K562 (cell line): ENCODE measurements around the gene ADAP1. TPM values are rescaled to one million over a fixed set of nuclear protein-coding genes. Genes with fewer than 3 reads are reported as not detected.
A peak's percentile ranks its signal among the peaks of the same experiment; 100 is the strongest.

Source experiments
- ARNT ChIP-seq, 2 experiments: fragments of 450-650 bp; IDR thresholded peaks; 2 replicates each; pipeline ENCODE4 v1.6.1; 2016; ENCODE audit warnings: mild to moderate bottlenecking in 1 of 2
- DIDO1 ChIP-seq: fragments of 450-650 bp; IDR thresholded peaks from 2 replicates; pipeline ENCODE4 v1.6.1; 2016; ENCODE audit warnings: low read depth, missing biosample characterization, missing genetic modification characterization
- DNMT1 ChIP-seq: fragments of 450-650 bp; IDR thresholded peaks from 2 replicates; pipeline ENCODE4 v1.6.1; 2016; ENCODE audit warnings: antibody characterized with exemption, mild to moderate bottlenecking
- ERF ChIP-seq: fragments of 450-650 bp; formaldehyde crosslinking; IDR thresholded peaks from 2 replicates; pipeline ENCODE4 v1.4.0; 2020; ENCODE audit warnings: mild to moderate bottlenecking, mixed read lengths
- NCOA4 ChIP-seq: fragments of 450-650 bp; IDR thresholded peaks from 2 replicates; pipeline ENCODE4 v1.6.1; 2018; ENCODE audit warnings: mild to moderate bottlenecking; ENCODE audit not compliant: partially characterized antibody
- SP2 ChIP-seq: IDR thresholded peaks from 2 replicates; pipeline ENCODE4 v1.6.1; 2011; ENCODE audit warnings: mild to moderate bottlenecking, low read depth, low read length, moderate library complexity; ENCODE audit not compliant: poor library complexity, severe bottlenecking; ENCODE audit errors: extremely low read depth
- ZFP1 ChIP-seq: fragments of 450-650 bp; formaldehyde crosslinking; IDR thresholded peaks from 2 replicates; pipeline ENCODE4 v1.4.0; 2020; ENCODE audit warnings: mild to moderate bottlenecking, mixed read lengths
- ZNF121 ChIP-seq: sonication (generic); formaldehyde crosslinking; conservative IDR thresholded peaks from 2 replicates; pipeline ENCODE4 v1.8.0; 2022; ENCODE audit warnings: missing genetic modification reagents
- polyA plus RNA-seq, 8 experiments: library from polyadenylated mRNA; depleted of rRNA in 4 of 8; stranded (reverse) in 5 of 8; unstranded in 3 of 8; fragments of >200 nt; fragmentation: Nextera tagmentation in 2 of 8; fragmentation: Illumina TruSeq in 1 of 8; extraction: Ambion mirVana in 2 of 8; extraction: Trizol in 1 of 8; gene quantifications; 2 replicates each; pipeline versions ENCODE4 v1.2.1 to v1.2.3, GENCODE V29; 2011 to 2014; ENCODE audit warnings: inconsistent platforms in 1 of 8, missing spikeins in 1 of 8
- total RNA-seq, 7 experiments: library from RNA; depleted of rRNA in 6 of 7; stranded (reverse); fragments of >200 nt in 6 of 7; fragmentation: Illumina TruSeq in 2 of 7; extraction: Trizol in 2 of 7; gene quantifications; 2 replicates each; pipeline versions ENCODE4 v1.2.1 to v1.2.3, GENCODE V29; 2011 to 2021; ENCODE audit warnings: low replicate concordance in 1 of 7
- TF ChIP-seq, protein P1 (sequence below), 2 experiments: fragments of 450-650 bp; formaldehyde crosslinking in 1 of 2; IDR thresholded peaks; 2 replicates each; pipeline versions ENCODE4 v1.4.0 to v1.6.1; 2014 to 2020; ENCODE audit warnings: mild to moderate bottlenecking in 2 of 2, borderline replicate concordance in 1 of 2, low read depth in 1 of 2
- TF ChIP-seq, protein P2 (sequence below): fragments of 450-650 bp; IDR thresholded peaks from 2 replicates; pipeline ENCODE4 v1.6.1; 2017; ENCODE audit warnings: mild to moderate bottlenecking, moderate library complexity
- TF ChIP-seq, protein P3 (sequence below): IDR thresholded peaks from 3 replicates; pipeline ENCODE4 v1.6.1; 2011; ENCODE audit warnings: borderline replicate concordance, mild to moderate bottlenecking, moderate library complexity; ENCODE audit not compliant: insufficient read length; ENCODE audit errors: extremely low read depth
- TF ChIP-seq, protein P4 (sequence below): IDR thresholded peaks from 2 replicates; pipeline ENCODE4 v1.6.1; 2014; ENCODE audit warnings: antibody characterized with exemption

Gene ADAP1
- total and polyA plus RNA-seq, 9 of the 15 experiments (the other 6 are each of a cell fraction or from before 2014, with no cell fraction given) = 0.27 to 1.4 (median 0.52) TPM; not detected in 3

DNA sequence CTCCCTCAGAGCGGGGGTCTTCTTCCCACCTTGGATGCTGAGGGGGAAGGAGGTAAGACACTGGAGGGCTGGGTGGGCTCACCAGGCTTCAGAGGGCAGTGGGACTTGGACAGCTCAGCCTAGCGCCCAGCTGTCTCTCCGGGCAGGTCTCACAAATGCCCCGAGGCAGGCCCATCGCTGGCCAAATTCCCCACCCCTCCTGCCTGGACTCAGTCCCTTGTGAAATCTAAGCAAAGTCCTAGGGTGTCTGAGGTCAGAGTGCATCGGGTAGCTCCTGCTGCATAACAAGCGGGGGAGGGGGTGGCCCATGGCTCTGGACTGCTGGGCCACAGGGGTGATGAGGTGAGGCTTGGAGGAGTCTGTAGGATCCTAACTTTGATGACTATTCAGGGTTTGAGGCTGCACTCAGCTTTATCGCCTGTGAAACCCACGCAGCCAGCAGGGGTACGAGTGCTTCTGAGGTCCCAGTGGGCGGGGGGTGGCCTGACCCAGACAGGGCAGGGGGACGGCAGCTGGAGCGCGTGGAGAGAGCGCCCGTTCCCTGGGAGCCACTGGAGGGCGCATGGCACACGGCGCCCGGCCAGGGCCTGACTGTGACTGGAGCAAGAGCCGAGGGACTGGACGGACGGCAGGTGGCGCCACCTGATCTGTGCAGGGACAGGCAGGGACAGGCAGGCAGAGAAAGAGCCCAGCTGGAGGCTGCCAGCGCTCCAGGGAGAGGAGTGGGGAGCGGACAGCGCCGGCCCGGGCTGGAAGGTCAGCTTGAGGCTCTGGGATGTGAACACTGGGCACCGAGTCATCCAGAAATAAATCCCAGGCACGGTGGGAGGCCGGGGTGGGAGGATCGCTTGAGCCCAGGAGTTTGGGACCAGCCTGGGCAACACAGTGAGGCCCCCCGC is 38.5 kb upstream of the ADAP1 start (continued):
- TF ChIP-seq, protein P1, sequence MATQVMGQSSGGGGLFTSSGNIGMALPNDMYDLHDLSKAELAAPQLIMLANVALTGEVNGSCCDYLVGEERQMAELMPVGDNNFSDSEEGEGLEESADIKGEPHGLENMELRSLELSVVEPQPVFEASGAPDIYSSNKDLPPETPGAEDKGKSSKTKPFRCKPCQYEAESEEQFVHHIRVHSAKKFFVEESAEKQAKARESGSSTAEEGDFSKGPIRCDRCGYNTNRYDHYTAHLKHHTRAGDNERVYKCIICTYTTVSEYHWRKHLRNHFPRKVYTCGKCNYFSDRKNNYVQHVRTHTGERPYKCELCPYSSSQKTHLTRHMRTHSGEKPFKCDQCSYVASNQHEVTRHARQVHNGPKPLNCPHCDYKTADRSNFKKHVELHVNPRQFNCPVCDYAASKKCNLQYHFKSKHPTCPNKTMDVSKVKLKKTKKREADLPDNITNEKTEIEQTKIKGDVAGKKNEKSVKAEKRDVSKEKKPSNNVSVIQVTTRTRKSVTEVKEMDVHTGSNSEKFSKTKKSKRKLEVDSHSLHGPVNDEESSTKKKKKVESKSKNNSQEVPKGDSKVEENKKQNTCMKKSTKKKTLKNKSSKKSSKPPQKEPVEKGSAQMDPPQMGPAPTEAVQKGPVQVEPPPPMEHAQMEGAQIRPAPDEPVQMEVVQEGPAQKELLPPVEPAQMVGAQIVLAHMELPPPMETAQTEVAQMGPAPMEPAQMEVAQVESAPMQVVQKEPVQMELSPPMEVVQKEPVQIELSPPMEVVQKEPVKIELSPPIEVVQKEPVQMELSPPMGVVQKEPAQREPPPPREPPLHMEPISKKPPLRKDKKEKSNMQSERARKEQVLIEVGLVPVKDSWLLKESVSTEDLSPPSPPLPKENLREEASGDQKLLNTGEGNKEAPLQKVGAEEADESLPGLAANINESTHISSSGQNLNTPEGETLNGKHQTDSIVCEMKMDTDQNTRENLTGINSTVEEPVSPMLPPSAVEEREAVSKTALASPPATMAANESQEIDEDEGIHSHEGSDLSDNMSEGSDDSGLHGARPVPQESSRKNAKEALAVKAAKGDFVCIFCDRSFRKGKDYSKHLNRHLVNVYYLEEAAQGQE (IDR thresholded peaks at IDR 0.05; ENCODE audit: borderline replicate concordance) = peak; percentile 97
- TF ChIP-seq, protein P1 (CRISPR knock-in tag; IDR thresholded peaks at IDR 0.05; ENCODE audit: low read depth) = 0 out of 2 replicates have a peak, but pooled peaks have one; percentile 62
- TF ChIP-seq ERF (CRISPR knock-in tag) = no peak
- TF ChIP-seq, protein P2, sequence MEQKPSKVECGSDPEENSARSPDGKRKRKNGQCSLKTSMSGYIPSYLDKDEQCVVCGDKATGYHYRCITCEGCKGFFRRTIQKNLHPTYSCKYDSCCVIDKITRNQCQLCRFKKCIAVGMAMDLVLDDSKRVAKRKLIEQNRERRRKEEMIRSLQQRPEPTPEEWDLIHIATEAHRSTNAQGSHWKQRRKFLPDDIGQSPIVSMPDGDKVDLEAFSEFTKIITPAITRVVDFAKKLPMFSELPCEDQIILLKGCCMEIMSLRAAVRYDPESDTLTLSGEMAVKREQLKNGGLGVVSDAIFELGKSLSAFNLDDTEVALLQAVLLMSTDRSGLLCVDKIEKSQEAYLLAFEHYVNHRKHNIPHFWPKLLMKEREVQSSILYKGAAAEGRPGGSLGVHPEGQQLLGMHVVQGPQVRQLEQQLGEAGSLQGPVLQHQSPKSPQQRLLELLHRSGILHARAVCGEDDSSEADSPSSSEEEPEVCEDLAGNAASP = no peak
- no peak for TF ChIP-seq ARNT (IDR thresholded peaks at IDR 0.05)
- no peak for TF ChIP-seq DIDO1 (tag)
- no peak for TF ChIP-seq SP2
- TF ChIP-seq, protein P3, sequence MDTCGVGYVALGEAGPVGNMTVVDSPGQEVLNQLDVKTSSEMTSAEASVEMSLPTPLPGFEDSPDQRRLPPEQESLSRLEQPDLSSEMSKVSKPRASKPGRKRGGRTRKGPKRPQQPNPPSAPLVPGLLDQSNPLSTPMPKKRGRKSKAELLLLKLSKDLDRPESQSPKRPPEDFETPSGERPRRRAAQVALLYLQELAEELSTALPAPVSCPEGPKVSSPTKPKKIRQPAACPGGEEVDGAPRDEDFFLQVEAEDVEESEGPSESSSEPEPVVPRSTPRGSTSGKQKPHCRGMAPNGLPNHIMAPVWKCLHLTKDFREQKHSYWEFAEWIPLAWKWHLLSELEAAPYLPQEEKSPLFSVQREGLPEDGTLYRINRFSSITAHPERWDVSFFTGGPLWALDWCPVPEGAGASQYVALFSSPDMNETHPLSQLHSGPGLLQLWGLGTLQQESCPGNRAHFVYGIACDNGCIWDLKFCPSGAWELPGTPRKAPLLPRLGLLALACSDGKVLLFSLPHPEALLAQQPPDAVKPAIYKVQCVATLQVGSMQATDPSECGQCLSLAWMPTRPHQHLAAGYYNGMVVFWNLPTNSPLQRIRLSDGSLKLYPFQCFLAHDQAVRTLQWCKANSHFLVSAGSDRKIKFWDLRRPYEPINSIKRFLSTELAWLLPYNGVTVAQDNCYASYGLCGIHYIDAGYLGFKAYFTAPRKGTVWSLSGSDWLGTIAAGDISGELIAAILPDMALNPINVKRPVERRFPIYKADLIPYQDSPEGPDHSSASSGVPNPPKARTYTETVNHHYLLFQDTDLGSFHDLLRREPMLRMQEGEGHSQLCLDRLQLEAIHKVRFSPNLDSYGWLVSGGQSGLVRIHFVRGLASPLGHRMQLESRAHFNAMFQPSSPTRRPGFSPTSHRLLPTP = no peak
- TF ChIP-seq ZNF121 = peak; percentile 45; the same call in 1 of the 2 replicates
- no peak for TF ChIP-seq ZFP1
- TF ChIP-seq, protein P4, sequence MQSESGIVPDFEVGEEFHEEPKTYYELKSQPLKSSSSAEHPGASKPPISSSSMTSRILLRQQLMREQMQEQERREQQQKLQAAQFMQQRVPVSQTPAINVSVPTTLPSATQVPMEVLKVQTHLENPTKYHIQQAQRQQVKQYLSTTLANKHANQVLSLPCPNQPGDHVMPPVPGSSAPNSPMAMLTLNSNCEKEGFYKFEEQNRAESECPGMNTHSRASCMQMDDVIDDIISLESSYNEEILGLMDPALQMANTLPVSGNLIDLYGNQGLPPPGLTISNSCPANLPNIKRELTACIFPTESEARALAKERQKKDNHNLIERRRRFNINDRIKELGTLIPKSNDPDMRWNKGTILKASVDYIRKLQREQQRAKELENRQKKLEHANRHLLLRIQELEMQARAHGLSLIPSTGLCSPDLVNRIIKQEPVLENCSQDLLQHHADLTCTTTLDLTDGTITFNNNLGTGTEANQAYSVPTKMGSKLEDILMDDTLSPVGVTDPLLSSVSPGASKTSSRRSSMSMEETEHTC = peak; percentile 57; the same call in 1 of the 2 replicates
- no peak for TF ChIP-seq DNMT1
- TF ChIP-seq NCOA4 = no peak
